HCT116 (cell line): Measurements from ENCODE around the gene TOMM70. TPM values are rescaled to one million over a fixed set of nuclear protein-coding genes. Genes with fewer than 3 reads are reported as not detected.

Experiments used
- ATAC-seq: fragments of 200-7000 bp; cut with Tn5 transposase; 2 replicates; pipeline ENCODE4 v1.9.1; 2020; ENCODE audit warnings: mild to moderate bottlenecking, moderate library complexity
- BruUV-seq: library from RNA; stranded (reverse); fragments of 400-500 nt; replicated peaks from 2 replicates; lab custom pipeline; 2021; lab: Mats Ljungman, UMichigan
- CTCF ChIA-PET: fragments of 300-600 bp; sonication (Branson Sonifier 250); formaldehyde crosslinking; loops from one replicate; lab custom pipeline; 2021; ENCODE audit warnings: antibody characterized with exemption; lab: Charles Lee
- POLR2A ChIA-PET: fragments of 300-600, 350-600 bp; sonication (Branson Sonifier 250); formaldehyde crosslinking; loops from one replicate; lab custom pipeline; 2021; ENCODE audit warnings: antibody characterized with exemption; lab: Charles Lee
- RAD21 ChIA-PET, 2 experiments: fragments of 300-600 bp; sonication (Branson Sonifier 250); formaldehyde crosslinking; loops; one replicate each; lab custom pipeline; 2023; ENCODE audit warnings: low total read pairs in 2 of 2; ENCODE audit not compliant: uncharacterized antibody in 2 of 2, unreplicated experiment in 2 of 2, low non-redundant PET in 1 of 2; lab: Charles Lee
- DNase-seq: peaks from one replicate; pipeline ENCODE4 v3.0.0-alpha.2; 2010; ENCODE audit warnings: low read depth, low spot score
- H2AFZ ChIP-seq: fragments of 200-600 bp; shearing (Covaris generic), sonication (generic); 2 replicates; pipeline ENCODE4 v1.6.1; 2017; ENCODE audit warnings: low read depth, mixed run types, mixed read lengths, antibody characterized with exemption, low read length; ENCODE audit not compliant: poor library complexity, severe bottlenecking
- H3K27ac ChIP-seq: 2 replicates; pipeline ENCODE4 v1.5.1; 2012; ENCODE audit warnings: low read depth, low read length
- H3K27me3 ChIP-seq: fragments of 200-600 bp; sonication (generic); 2 replicates; pipeline ENCODE4 v1.6.1; 2016; ENCODE audit warnings: mixed run types, low read length, mixed read lengths; ENCODE audit not compliant: insufficient read depth
- H3K36me3 ChIP-seq, 2 experiments: fragments of 200-500 bp in 1 of 2; fragments of 200-600 bp in 1 of 2; sonication (Bioruptor generic) in 1 of 2; sonication (generic) in 1 of 2; 2 replicates each; pipeline versions ENCODE4 v1.5.1 to v1.6.1; 2014 to 2016; ENCODE audit warnings: low read length in 2 of 2, inconsistent platforms in 1 of 2, mixed read lengths in 1 of 2, mixed run types in 1 of 2; ENCODE audit not compliant: insufficient read depth in 2 of 2, control insufficient read depth in 1 of 2
- H3K4me1 ChIP-seq, 2 experiments: fragments of 200-600 bp in 1 of 2; sonication (generic) in 1 of 2; 2 replicates each; pipeline versions ENCODE4 v1.5.1 to v1.6.1; 2012 to 2017; ENCODE audit warnings: low read length in 2 of 2, inconsistent platforms in 1 of 2, mild to moderate bottlenecking in 1 of 2, mixed read lengths in 1 of 2, mixed run types in 1 of 2, moderate library complexity in 1 of 2; ENCODE audit not compliant: insufficient read depth in 2 of 2, control insufficient read depth in 1 of 2
- H3K4me2 ChIP-seq: fragments of 200-600 bp; sonication (generic); 2 replicates; pipeline ENCODE4 v1.6.1; 2017; ENCODE audit warnings: mixed run types, low read length, mixed read lengths
- H3K4me3 ChIP-seq, 2 experiments: fragments of 200-600 bp in 1 of 2; sonication (generic) in 1 of 2; replicated peaks in 1 of 2; 2 replicates each; pipeline ENCODE4 v1.5.1; 2011 to 2016; ENCODE audit warnings: low read length in 2 of 2, control low read depth in 1 of 2, low read depth in 1 of 2, mild to moderate bottlenecking in 1 of 2, mixed read lengths in 1 of 2, mixed run types in 1 of 2
- H3K79me2 ChIP-seq: fragments of 200-600 bp; sonication (generic); 2 replicates; pipeline ENCODE4 v1.6.1; 2017; ENCODE audit warnings: mild to moderate bottlenecking, mixed run types, low read length, moderate library complexity, mixed read lengths; ENCODE audit not compliant: insufficient read depth
- H3K9ac ChIP-seq: fragments of 200-600 bp; sonication (generic); 2 replicates; pipeline ENCODE4 v1.6.1; 2016; ENCODE audit warnings: low read length, mixed read lengths
- H3K9me2 ChIP-seq: fragments of 200-600 bp; sonication (generic), shearing (Covaris generic); 2 replicates; pipeline ENCODE4 v1.6.1; 2017; ENCODE audit warnings: mixed run types, mild to moderate bottlenecking, moderate library complexity; ENCODE audit not compliant: insufficient read depth
- H3K9me3 ChIP-seq, 2 experiments: fragments of 200-500 bp in 1 of 2; fragments of 200-600 bp in 1 of 2; sonication (Bioruptor generic) in 1 of 2; sonication (generic) in 1 of 2; 2 replicates each; pipeline ENCODE4 v1.6.1; 2014 to 2017; ENCODE audit warnings: low read length in 2 of 2, mixed read lengths in 2 of 2, inconsistent platforms in 1 of 2, low read depth in 1 of 2, mild to moderate bottlenecking in 1 of 2, mixed run types in 1 of 2, moderate library complexity in 1 of 2; ENCODE audit not compliant: control insufficient read depth in 1 of 2, insufficient read depth in 1 of 2
- H4K20me1 ChIP-seq: fragments of 200-600 bp; sonication (generic), shearing (Covaris generic); 2 replicates; pipeline ENCODE4 v1.6.1; 2017; ENCODE audit warnings: mixed run types, mild to moderate bottlenecking, moderate library complexity; ENCODE audit not compliant: insufficient read depth
- CTCF ChIP-seq, 3 experiments: fragments of 200-600 bp in 1 of 3; sonication (generic) in 1 of 3; IDR thresholded peaks in 2 of 3; conservative IDR thresholded peaks in 1 of 3; 2 replicates each; pipeline ENCODE4 v1.5.1; 2012 to 2017; ENCODE audit warnings: low read depth in 2 of 3, low read length in 2 of 3, antibody characterized with exemption in 1 of 3, borderline replicate concordance in 1 of 3, control low read depth in 1 of 3, mild to moderate bottlenecking in 1 of 3, mixed read lengths in 1 of 3, mixed run types in 1 of 3, moderate library complexity in 1 of 3; ENCODE audit not compliant: insufficient read depth in 1 of 3
- JUND ChIP-seq: IDR thresholded peaks from 2 replicates; pipeline ENCODE4 v1.6.1; 2012
- MAX ChIP-seq: IDR thresholded peaks from 2 replicates; pipeline ENCODE4 v1.6.1; 2012
- SP1 ChIP-seq: IDR thresholded peaks from 2 replicates; pipeline ENCODE4 v1.6.1; 2012; ENCODE audit warnings: low read depth
- ZFX ChIP-seq: fragments of 450-650 bp; IDR thresholded peaks from 2 replicates; pipeline ENCODE4 v1.6.1; 2017
- intact Hi-C: fragments of 100-400 bp; cut with micrococcal nuclease; formaldehyde crosslinking; loops from 2 replicates; pipeline ENCODE4 v1.10.0; 2022
- total RNA-seq: library from RNA; stranded (reverse); gene quantifications from one replicate; pipeline ENCODE4 v1.2.1, GENCODE V29; 2021; ENCODE audit not compliant: unreplicated experiment
- TF ChIP-seq, protein P1 (sequence below): IDR thresholded peaks from 2 replicates; pipeline ENCODE4 v1.6.1; 2012; ENCODE audit warnings: low read depth

The TOMM70 gene
- total RNA-seq, 1 experiment from 2014 or later = 54.9 TPM

GRCh38 chr3:100331660-100332059, 69.2 kb downstream of the TOMM70 start:
- H2AFZ ChIP-seq = no peak overlapping the region
- no peak for TF ChIP-seq SP1
- TF ChIP-seq CTCF (IDR thresholded peaks at IDR 0.05 in 2 of 3, conservative IDR thresholded peaks at IDR 0.05 in 1 of 3; ENCODE audit: borderline replicate concordance in 1 of 3, insufficient read depth in 1 of 3, low read depth in 2 of 3, low read length in 2 of 3) = no peak
- no peak for TF ChIP-seq JUND
- TF ChIP-seq, protein P1, sequence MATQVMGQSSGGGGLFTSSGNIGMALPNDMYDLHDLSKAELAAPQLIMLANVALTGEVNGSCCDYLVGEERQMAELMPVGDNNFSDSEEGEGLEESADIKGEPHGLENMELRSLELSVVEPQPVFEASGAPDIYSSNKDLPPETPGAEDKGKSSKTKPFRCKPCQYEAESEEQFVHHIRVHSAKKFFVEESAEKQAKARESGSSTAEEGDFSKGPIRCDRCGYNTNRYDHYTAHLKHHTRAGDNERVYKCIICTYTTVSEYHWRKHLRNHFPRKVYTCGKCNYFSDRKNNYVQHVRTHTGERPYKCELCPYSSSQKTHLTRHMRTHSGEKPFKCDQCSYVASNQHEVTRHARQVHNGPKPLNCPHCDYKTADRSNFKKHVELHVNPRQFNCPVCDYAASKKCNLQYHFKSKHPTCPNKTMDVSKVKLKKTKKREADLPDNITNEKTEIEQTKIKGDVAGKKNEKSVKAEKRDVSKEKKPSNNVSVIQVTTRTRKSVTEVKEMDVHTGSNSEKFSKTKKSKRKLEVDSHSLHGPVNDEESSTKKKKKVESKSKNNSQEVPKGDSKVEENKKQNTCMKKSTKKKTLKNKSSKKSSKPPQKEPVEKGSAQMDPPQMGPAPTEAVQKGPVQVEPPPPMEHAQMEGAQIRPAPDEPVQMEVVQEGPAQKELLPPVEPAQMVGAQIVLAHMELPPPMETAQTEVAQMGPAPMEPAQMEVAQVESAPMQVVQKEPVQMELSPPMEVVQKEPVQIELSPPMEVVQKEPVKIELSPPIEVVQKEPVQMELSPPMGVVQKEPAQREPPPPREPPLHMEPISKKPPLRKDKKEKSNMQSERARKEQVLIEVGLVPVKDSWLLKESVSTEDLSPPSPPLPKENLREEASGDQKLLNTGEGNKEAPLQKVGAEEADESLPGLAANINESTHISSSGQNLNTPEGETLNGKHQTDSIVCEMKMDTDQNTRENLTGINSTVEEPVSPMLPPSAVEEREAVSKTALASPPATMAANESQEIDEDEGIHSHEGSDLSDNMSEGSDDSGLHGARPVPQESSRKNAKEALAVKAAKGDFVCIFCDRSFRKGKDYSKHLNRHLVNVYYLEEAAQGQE = no peak
- TF ChIP-seq MAX = no peak
- no peak for TF ChIP-seq ZFX
- TF ChIP-seq, all 23 proteins: peak for 0
- H3K9ac ChIP-seq = no peak overlapping the region
- no peaks in the 10 kb centered on the region for H3K27me3 ChIP-seq
- no peak overlapping the region for H3K4me2 ChIP-seq
- no peak for DNase-seq
- no TSS peak for BruUV-seq
- no peak overlapping the region for H3K4me3 ChIP-seq
- no peak for ATAC-seq
- peaks cover 7 to 18% of the 10 kb centered on the region in 2 experiments for H3K4me1 ChIP-seq
- no peaks in the 10 kb centered on the region for H3K9me3 ChIP-seq
- H4K20me1 ChIP-seq = no peaks in the 10 kb centered on the region
- H3K9me2 ChIP-seq = no peaks in the 10 kb centered on the region
- no peaks in the 10 kb centered on the region for H3K36me3 ChIP-seq
- POLR2A ChIA-PET = no interaction called here
- RAD21 ChIA-PET = no interaction called here
- H3K27ac ChIP-seq = no peak overlapping the region
- intact Hi-C loops = loop anchor here (10.0 kb wide), 1 partner anchor 57 kb away; no protein-coding TSS in a partner anchor
- peaks cover 11% of the 10 kb centered on the region; the same call in 1 of the 2 replicates for H3K79me2 ChIP-seq
- CTCF ChIA-PET = no interaction called here
